B cell (primary cell): Measurements from ENCODE around the gene MDH2. TPM values are rescaled to one million over a fixed set of nuclear protein-coding genes. Genes with fewer than 3 reads are reported as not detected.
"Not testable (repeated sequence)": the region's sequence is repeated elsewhere in the genome, so short reads cannot be mapped to it uniquely, and the experiment has no call there.

Experiments used
- ATAC-seq: fragments of 200-7000 bp; cut with Tn5 transposase; one replicate; pipeline ENCODE4 v1.10.0; 2021; ENCODE audit warnings: low read depth, mild to moderate bottlenecking, moderate number of reproducible peaks, moderate library complexity
- CTCF ChIA-PET: fragments of 350-600 bp; sonication (Branson Sonifier 250); formaldehyde crosslinking; loops from one replicate; lab custom pipeline; 2021; ENCODE audit warnings: antibody characterized with exemption, inconsistent platforms; lab: Charles Lee
- POLR2A ChIA-PET: fragments of 350-600 bp; sonication (Branson Sonifier 250); formaldehyde crosslinking; loops from one replicate; lab custom pipeline; 2021; ENCODE audit warnings: antibody characterized with exemption; lab: Charles Lee
- DNase-seq: peaks from one replicate; pipeline ENCODE4 v3.0.0; 2013
- H2AFZ ChIP-seq: 2 replicates; pipeline ENCODE4 v1.6.1; 2012; ENCODE audit warnings: mild to moderate bottlenecking, low read depth, low read length; ENCODE audit not compliant: insufficient read depth, poor library complexity, severe bottlenecking
- H3K27ac ChIP-seq, 2 donors: 1 replicate in 1 of 2; 2 replicates in 1 of 2; pipeline ENCODE4 v1.5.1; 2012 to 2013; ENCODE audit warnings: low read length in 2 of 2, mild to moderate bottlenecking in 2 of 2, moderate library complexity in 1 of 2
- H3K27me3 ChIP-seq, 4 experiments: fragments of 200-600 bp in 1 of 4; sonication (generic) in 1 of 4; replicated peaks in 1 of 4; 1 replicate in 2 of 4; 2 replicates in 2 of 4; pipeline versions ENCODE4 v1.6.1 to v1.7.0; 2013 to 2016; ENCODE audit warnings: low read length in 3 of 4, mild to moderate bottlenecking in 2 of 4, mixed read lengths in 1 of 4, moderate library complexity in 1 of 4; ENCODE audit not compliant: insufficient read depth in 4 of 4, control insufficient read depth in 3 of 4; ENCODE audit errors: control extremely low read depth in 1 of 4
- H3K36me3 ChIP-seq, 2 experiments: replicated peaks in 1 of 2; 1 replicate in 1 of 2; 2 replicates in 1 of 2; pipeline versions ENCODE4 v1.6.1 to v1.7.1; 2013; ENCODE audit warnings: low read length in 1 of 2; ENCODE audit not compliant: insufficient read depth in 2 of 2, control insufficient read depth in 1 of 2; ENCODE audit errors: control extremely low read depth in 1 of 2, extremely low read depth in 1 of 2
- H3K4me1 ChIP-seq, 2 donors: fragments of 200-600 bp in 1 of 2; sonication (generic) in 1 of 2; 1 replicate in 1 of 2; 2 replicates in 1 of 2; pipeline versions ENCODE4 v1.5.1 to v1.6.1; 2013 to 2017; ENCODE audit warnings: low read length in 2 of 2; ENCODE audit not compliant: control insufficient read depth in 2 of 2, insufficient read depth in 2 of 2
- H3K4me2 ChIP-seq: replicated peaks from 2 replicates; pipeline ENCODE3; 2012; ENCODE audit warnings: mild to moderate bottlenecking, low read depth, low read length; ENCODE audit not compliant: poor library complexity, severe bottlenecking
- H3K4me3 ChIP-seq, 5 experiments: fragments of 200-600 bp in 1 of 5; sonication (generic) in 1 of 5; 1 replicate in 3 of 5; 2 replicates in 2 of 5; pipeline versions ENCODE4 v1.5.1 to v1.7.0; 2011 to 2016; ENCODE audit warnings: low read length in 4 of 5, mild to moderate bottlenecking in 4 of 5, low read depth in 2 of 5, control low read depth in 1 of 5, moderate library complexity in 1 of 5; ENCODE audit not compliant: insufficient read depth in 1 of 5; ENCODE audit errors: control extremely low read depth in 1 of 5, extremely low read depth in 1 of 5
- H3K79me2 ChIP-seq: fragments of 200-600 bp; sonication (generic); one replicate; pipeline ENCODE4 v1.6.0; 2016; ENCODE audit warnings: low read length; ENCODE audit not compliant: control insufficient read depth, insufficient read depth
- H3K9ac ChIP-seq: fragments of 200-600 bp; sonication (generic); 2 replicates; pipeline ENCODE4 v1.6.1; 2017; ENCODE audit warnings: mild to moderate bottlenecking, low read length, moderate library complexity
- H3K9me3 ChIP-seq, 3 donors: one replicate each; pipeline versions ENCODE4 v1.6.1 to v1.7.1; 2013; ENCODE audit warnings: low read length in 2 of 3; ENCODE audit not compliant: control insufficient read depth in 2 of 3, insufficient read depth in 1 of 3; ENCODE audit errors: control extremely low read depth in 1 of 3
- H4K20me1 ChIP-seq: 2 replicates; pipeline ENCODE4 v1.6.0; 2012; ENCODE audit warnings: mild to moderate bottlenecking, low read length; ENCODE audit not compliant: insufficient read depth, control insufficient read depth, poor library complexity, severe bottlenecking
- H3K27ac Mint-ChIP-seq: one replicate; pipeline ENCODE4 v1.8.0; 2021; ENCODE audit warnings: mixed read lengths
- H3K27me3 Mint-ChIP-seq: one replicate; pipeline ENCODE4 v1.8.0; 2021; ENCODE audit warnings: mixed read lengths
- H3K4me1 Mint-ChIP-seq: one replicate; pipeline ENCODE4 v1.8.0; 2021; ENCODE audit warnings: mixed read lengths
- H3K4me3 Mint-ChIP-seq: one replicate; pipeline ENCODE4 v1.8.0; 2021; ENCODE audit warnings: mixed read lengths
- H3K9me3 Mint-ChIP-seq: one replicate; pipeline ENCODE4 v1.8.0; 2022; ENCODE audit warnings: mixed read lengths; ENCODE audit not compliant: insufficient read depth
- EZH2 ChIP-seq: IDR thresholded peaks from 2 replicates; pipeline ENCODE4 v1.6.1; 2012; ENCODE audit warnings: borderline replicate concordance, low read depth, mild to moderate bottlenecking, moderate library complexity, low read length; ENCODE audit not compliant: insufficient read depth, poor library complexity, severe bottlenecking
- WGBS: methylation state at CpG from one replicate; pipeline ENCODE4 v1.1.5; 2013; ENCODE audit warnings: missing lambda C conversion rate; ENCODE audit not compliant: insufficient coverage; 5-methylcytosine and 5-hydroxymethylcytosine counted together
- intact Hi-C: fragments of 100-400 bp; cut with micrococcal nuclease; formaldehyde crosslinking; loops from one replicate; pipeline ENCODE4 v1.10.0; 2022
- polyA plus RNA-seq: library from polyadenylated mRNA; depleted of rRNA; stranded (reverse); fragments of >200 nt; gene quantifications from 2 replicates; pipeline ENCODE4 v1.2.3, GENCODE V29; 2012
- total RNA-seq, 2 donors: library from RNA; stranded (reverse); fragments of 120-200 nt in 1 of 2; gene quantifications; 1 replicate in 1 of 2; 2 replicates in 1 of 2; pipeline versions ENCODE4 v1.2.3 to v1.2.4, GENCODE V29; 2013 to 2022
- TF ChIP-seq, protein P1 (sequence below): fragments of 200-600 bp; IDR thresholded peaks from one replicate; pipeline ENCODE4 v1.8.0; 2022; ENCODE audit warnings: antibody characterized with exemption, mild to moderate bottlenecking

Gene MDH2
- total and polyA plus RNA-seq, 2 donors (not counting 1 experiment from before 2014, with no cell fraction given): 76.9 to 77.2 TPM

DNA sequence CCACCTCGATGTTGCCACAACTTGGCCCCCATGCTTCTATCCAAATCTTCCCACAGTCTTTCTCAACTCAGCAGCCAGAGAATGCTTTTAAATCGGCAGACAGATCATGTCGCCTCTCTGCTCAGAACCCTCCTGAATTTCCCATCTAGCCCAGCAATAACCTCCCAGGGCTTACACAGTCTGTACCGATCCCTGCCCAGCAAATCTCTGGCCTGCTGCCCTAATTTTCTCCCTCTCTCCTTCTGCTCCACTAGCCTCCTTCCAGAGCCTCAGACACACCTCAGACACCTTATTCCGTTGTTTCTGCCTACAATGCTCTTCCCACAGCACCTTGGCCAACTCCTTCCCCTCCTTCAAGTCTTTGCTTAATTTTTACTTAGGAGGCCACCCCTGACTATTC is 32.3 kb downstream of the MDH2 start:
- H2AFZ ChIP-seq: no peak overlapping the region
- Mint-ChIP-seq H3K4me3 (no peak overlapping the region), H3K27me3 (peaks cover 25% of the 10 kb centered on the region), H3K9me3 (no peaks in the 10 kb centered on the region), H3K4me1 (no peaks in the 10 kb centered on the region), H3K27ac (no peak overlapping the region)
- DNase-seq (no peak), ATAC-seq (no peak)
- H3K4me3 ChIP-seq: no peak overlapping the region
- H3K9ac ChIP-seq: no peak overlapping the region
- no peak overlapping the region for H3K4me2 ChIP-seq
- no peaks in the 10 kb centered on the region for H3K36me3 ChIP-seq
- CTCF ChIA-PET: no interaction called here
- POLR2A ChIA-PET: no interaction called here
- H3K9me3 ChIP-seq: peaks cover 0 to 2% (median 1%) of the 10 kb centered on the region in 3 donors
- no peak overlapping the region for H3K27ac ChIP-seq
- 92% methylated on average over 5 of the region's 5 CpGs for WGBS
- H3K4me1 ChIP-seq: no peaks in the 10 kb centered on the region
- H4K20me1 ChIP-seq: no peaks in the 10 kb centered on the region
- no peaks in the 10 kb centered on the region for H3K79me2 ChIP-seq
- H3K27me3 ChIP-seq: no peaks in the 10 kb centered on the region
- intact Hi-C loops: no loop called here
- TF ChIP-seq EZH2: no peak
- TF ChIP-seq, protein P1, sequence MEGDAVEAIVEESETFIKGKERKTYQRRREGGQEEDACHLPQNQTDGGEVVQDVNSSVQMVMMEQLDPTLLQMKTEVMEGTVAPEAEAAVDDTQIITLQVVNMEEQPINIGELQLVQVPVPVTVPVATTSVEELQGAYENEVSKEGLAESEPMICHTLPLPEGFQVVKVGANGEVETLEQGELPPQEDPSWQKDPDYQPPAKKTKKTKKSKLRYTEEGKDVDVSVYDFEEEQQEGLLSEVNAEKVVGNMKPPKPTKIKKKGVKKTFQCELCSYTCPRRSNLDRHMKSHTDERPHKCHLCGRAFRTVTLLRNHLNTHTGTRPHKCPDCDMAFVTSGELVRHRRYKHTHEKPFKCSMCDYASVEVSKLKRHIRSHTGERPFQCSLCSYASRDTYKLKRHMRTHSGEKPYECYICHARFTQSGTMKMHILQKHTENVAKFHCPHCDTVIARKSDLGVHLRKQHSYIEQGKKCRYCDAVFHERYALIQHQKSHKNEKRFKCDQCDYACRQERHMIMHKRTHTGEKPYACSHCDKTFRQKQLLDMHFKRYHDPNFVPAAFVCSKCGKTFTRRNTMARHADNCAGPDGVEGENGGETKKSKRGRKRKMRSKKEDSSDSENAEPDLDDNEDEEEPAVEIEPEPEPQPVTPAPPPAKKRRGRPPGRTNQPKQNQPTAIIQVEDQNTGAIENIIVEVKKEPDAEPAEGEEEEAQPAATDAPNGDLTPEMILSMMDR: no peak

DNA sequence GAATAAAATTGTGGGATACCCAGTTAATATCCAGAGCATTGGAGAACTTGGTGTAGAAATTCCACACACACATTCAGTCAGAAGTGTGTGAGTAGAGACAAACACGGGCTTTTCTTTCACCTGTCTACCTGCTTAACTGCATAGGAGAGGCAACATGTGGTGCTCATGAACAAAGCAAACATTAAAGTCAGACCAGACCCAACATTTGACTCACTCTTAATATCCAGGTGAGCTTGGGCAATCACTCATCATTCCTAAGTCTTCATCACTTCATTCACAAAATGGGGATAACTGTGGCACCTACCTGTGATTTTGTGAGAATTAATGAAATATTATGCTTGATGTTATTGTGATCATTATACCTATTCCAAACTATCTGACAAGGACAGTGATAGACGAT is 36.2 kb downstream of the MDH2 start:
- H4K20me1 ChIP-seq, H3K4me3 ChIP-seq, H3K4me1 Mint-ChIP-seq, H3K4me2 ChIP-seq, H3K9me3 ChIP-seq, H3K4me1 ChIP-seq, CTCF ChIA-PET, DNase-seq, H3K27ac ChIP-seq, H3K36me3 ChIP-seq, H2AFZ ChIP-seq, H3K9ac ChIP-seq, H3K27ac Mint-ChIP-seq, intact Hi-C loops, ATAC-seq, H3K27me3 ChIP-seq, H3K4me3 Mint-ChIP-seq, H3K79me2 ChIP-seq, H3K9me3 Mint-ChIP-seq: not testable (repeated sequence)
- peaks cover 25% of the 10 kb centered on the region for H3K27me3 Mint-ChIP-seq
- no CpG with 5 or more reads among the region's 2 CpGs for WGBS
- POLR2A ChIA-PET: interaction anchor here (0.7 kb wide), 1 partner anchor 10 kb away, joined by 3 read pairs; no protein-coding TSS in a partner anchor
